Bronchial smooth muscle cell (primary cell): ENCODE results near the gene NMD3. TPM values are rescaled to one million over a fixed set of nuclear protein-coding genes. Genes with fewer than 3 reads are reported as not detected.

ENCODE experiments used
- total RNA-seq: library from RNA; depleted of rRNA; stranded (reverse); fragments of >200 nt; gene quantifications from 2 replicates; pipeline ENCODE4 v1.2.1, GENCODE V29; 2014

NMD3 gene
- total RNA-seq = 59.9 and 95.5 TPM in 2 replicates

GRCh38 chr3:161220850-161221753 is at the start of gene NMD3:
Gene NMD3 (plus strand): TSS chr3:161221311. CDS start chr3:161222014, 703 bp downstream.

Other genes with a start within 250 kb of the NMD3 start
- 6.9 and 8.3 TPM in 2 replicates for gene B3GALNT1, start 116.0 kb upstream of the NMD3 start, total RNA-seq
- under 0.01 and 0.09 TPM in 2 replicates for gene SPTSSB, start 150.2 kb downstream of the NMD3 start, total RNA-seq